K562 (cell line): ENCODE results near the gene OR2H2. TPM values are rescaled to one million over a fixed set of nuclear protein-coding genes. Genes with fewer than 3 reads are reported as not detected.

Source experiments
- ATAC-seq: fragments of 200-7000 bp; cut with Tn5 transposase; 3 replicates; pipeline ENCODE4 v1.9.1; 2020; ENCODE audit warnings: moderate library complexity
- BruUV-seq: library from RNA; stranded (reverse); fragments of 400-500 nt; replicated peaks from 2 replicates; lab custom pipeline; 2021; lab: Mats Ljungman, UMichigan
- CTCF ChIA-PET: fragments of 300-600 bp; formaldehyde crosslinking; extraction: SDS; loops from one replicate; lab custom pipeline; 2021; ENCODE audit warnings: low intra/inter-chr PET ratio; lab: Yijun Ruan, JAX
- POLR2A ChIA-PET: fragments of 300-600, 350-650 bp; sonication (Branson Sonifier 250); formaldehyde crosslinking; extraction: SDS; loops from one replicate; lab custom pipeline; 2021; ENCODE audit warnings: antibody characterized with exemption, inconsistent platforms; lab: Yijun Ruan, JAX
- DNase-seq, 4 experiments: peaks; one replicate each; pipeline versions ENCODE4 v3.0.0 to v3.0.0-alpha.2; 2011 to 2018; ENCODE audit warnings: low spot score in 3 of 4, mixed read lengths in 3 of 4; ENCODE audit errors: extremely low read depth in 1 of 4
- FAIRE-seq: peaks from 2 replicates; lab custom pipeline; 2011; peaks lifted over from hg19 to GRCh38; lab: Jason Lieb, UNC
- H2AFZ ChIP-seq: 2 replicates; pipeline ENCODE4 v1.6.0; 2011; ENCODE audit warnings: low read depth, low read length, control low read depth, inconsistent platforms
- H3K27ac ChIP-seq: fragments of 200-600 bp; 3 replicates; pipeline ENCODE4 v1.8.0; 2011; ENCODE audit warnings: low read depth, mild to moderate bottlenecking, control low read depth, inconsistent platforms, low read length, moderate library complexity, mixed read lengths; ENCODE audit errors: extremely low read depth
- H3K27me3 ChIP-seq, 2 experiments: fragments of 300-600 bp in 1 of 2; 2 replicates in 1 of 2; 3 replicates in 1 of 2; pipeline versions ENCODE4 v1.6.0 to v1.8.0; 2011; ENCODE audit warnings: inconsistent platforms in 2 of 2, low read length in 2 of 2, mild to moderate bottlenecking in 1 of 2, mixed read lengths in 1 of 2, moderate library complexity in 1 of 2; ENCODE audit not compliant: control insufficient read depth in 2 of 2, insufficient read depth in 2 of 2
- H3K36me3 ChIP-seq: fragments of 300-600 bp; 3 replicates; pipeline ENCODE4 v1.8.0; 2011; ENCODE audit warnings: mild to moderate bottlenecking, low read length, inconsistent platforms; ENCODE audit not compliant: control insufficient read depth, insufficient read depth
- H3K4me1 ChIP-seq, 2 experiments: fragments of 200-600 bp in 1 of 2; replicated peaks in 1 of 2; 2 replicates in 1 of 2; 3 replicates in 1 of 2; pipeline versions ENCODE4 v1.5.1 to v1.8.0; 2011; ENCODE audit warnings: inconsistent platforms in 2 of 2, low read length in 2 of 2, mild to moderate bottlenecking in 1 of 2, mixed read lengths in 1 of 2, moderate library complexity in 1 of 2; ENCODE audit not compliant: control insufficient read depth in 2 of 2, insufficient read depth in 2 of 2
- H3K4me2 ChIP-seq: 2 replicates; pipeline ENCODE4 v1.6.1; 2011; ENCODE audit warnings: low read length, control low read depth, inconsistent platforms, mixed read lengths; ENCODE audit not compliant: insufficient read depth
- H3K4me3 ChIP-seq: fragments of 200-600 bp; sonication (generic), shearing (Covaris generic); 2 replicates; pipeline ENCODE4 v1.5.1; 2016; ENCODE audit warnings: control low read depth, inconsistent platforms
- H3K79me2 ChIP-seq: fragments of 200-600 bp; 3 replicates; pipeline ENCODE4 v1.8.0; 2011; ENCODE audit warnings: low read length, inconsistent platforms; ENCODE audit not compliant: control insufficient read depth, insufficient read depth
- H3K9ac ChIP-seq, 2 experiments: 2 replicates each; pipeline versions ENCODE4 v1.6.0 to v1.6.1; 2011; ENCODE audit warnings: low read depth in 2 of 2, low read length in 2 of 2, control low read depth in 1 of 2, inconsistent platforms in 1 of 2, mild to moderate bottlenecking in 1 of 2, mixed read lengths in 1 of 2; ENCODE audit not compliant: insufficient read depth in 1 of 2
- H3K9me1 ChIP-seq: one replicate; pipeline ENCODE4 v1.6.0; 2011; ENCODE audit warnings: inconsistent platforms, mild to moderate bottlenecking, low read length, moderate library complexity; ENCODE audit not compliant: control insufficient read depth, insufficient read depth
- H3K9me3 ChIP-seq: replicated peaks from 2 replicates; pipeline ENCODE4 v1.5.1; 2011; ENCODE audit warnings: low read depth, low read length, inconsistent platforms; ENCODE audit not compliant: control insufficient read depth, insufficient read depth
- H4K20me1 ChIP-seq: replicated peaks from 2 replicates; pipeline ENCODE4 v1.6.1; 2011; ENCODE audit warnings: low read length, inconsistent platforms, mixed read lengths; ENCODE audit not compliant: control insufficient read depth, insufficient read depth
- BRD9 ChIP-seq: fragments of 450-650 bp; IDR thresholded peaks from 2 replicates; pipeline ENCODE4 v1.6.1; 2018; ENCODE audit warnings: low read depth; ENCODE audit not compliant: partially characterized antibody
- FOXM1 ChIP-seq, 2 experiments: fragments of 450-650 bp in 1 of 2; sonication (generic) in 1 of 2; formaldehyde crosslinking in 1 of 2; IDR thresholded peaks; 2 replicates each; pipeline versions ENCODE4 v1.6.1 to v1.9.0; 2017 to 2022; ENCODE audit warnings: low read depth in 2 of 2, mild to moderate bottlenecking in 2 of 2, missing genetic modification reagents in 1 of 2, moderate library complexity in 1 of 2
- KAT7 ChIP-seq: sonication (generic); formaldehyde crosslinking; IDR thresholded peaks from 2 replicates; pipeline ENCODE4 v1.8.0; 2022; ENCODE audit warnings: missing genetic modification reagents, mild to moderate bottlenecking, borderline replicate concordance
- PHB2 ChIP-seq: fragments of 450-650 bp; IDR thresholded peaks from 2 replicates; pipeline ENCODE4 v1.6.1; 2017; ENCODE audit warnings: low read depth
- POLR2AphosphoS5 ChIP-seq: IDR thresholded peaks from 2 replicates; pipeline ENCODE4 v1.6.1; 2011; ENCODE audit warnings: mild to moderate bottlenecking, low read depth, low read length, moderate library complexity; ENCODE audit not compliant: control insufficient read depth, insufficient read depth
- RCOR1 ChIP-seq, 2 experiments: IDR thresholded peaks; 2 replicates each; pipeline ENCODE4 v1.6.1; 2012; ENCODE audit warnings: low read depth in 2 of 2, low read length in 2 of 2, borderline replicate concordance in 1 of 2, improper control_type of control experiment in 1 of 2
- RNF2 ChIP-seq: sonication (generic); IDR thresholded peaks from 2 replicates; pipeline ENCODE4 v1.6.1; 2016
- SAFB2 ChIP-seq: fragments of 200-400 bp; formaldehyde crosslinking; IDR thresholded peaks from 2 replicates; pipeline ENCODE4 v1.6.1; 2018; ENCODE audit warnings: borderline replicate concordance, low read length, low read depth, moderate library complexity; ENCODE audit not compliant: severe bottlenecking
- SIRT6 ChIP-seq: IDR thresholded peaks from one replicate; pipeline ENCODE4 v1.6.1; 2012; ENCODE audit warnings: low read depth, mild to moderate bottlenecking, control low read depth, inconsistent platforms, low read length, moderate library complexity
- SMARCB1 ChIP-seq: IDR thresholded peaks from 2 replicates; pipeline ENCODE4 v1.6.1; 2011; ENCODE audit warnings: improper control_type of control experiment, low read depth; ENCODE audit not compliant: insufficient read length
- SREBF1 ChIP-seq: fragments of 150-350 bp; IDR thresholded peaks from 2 replicates; pipeline ENCODE4 v1.6.1; 2014; ENCODE audit warnings: antibody characterized with exemption, low read depth, low read length, borderline replicate concordance
- ZKSCAN1 ChIP-seq: fragments of 150-350 bp; IDR thresholded peaks from 2 replicates; pipeline ENCODE4 v1.6.1; 2016; ENCODE audit warnings: low read depth, low read length
- WGBS: fragments of 100-300 bp; shearing (Covaris generic); methylation state at CpG from one replicate; pipeline ENCODE4 v1.1.6; 2016; ENCODE audit warnings: low coverage, mixed read lengths; ENCODE audit not compliant: insufficient coverage; ENCODE audit errors: missing lambda C conversion rate; 5-methylcytosine and 5-hydroxymethylcytosine counted together
- in situ Hi-C: fragments of 300-500 bp; cut with MboI; formaldehyde crosslinking; loops from 4 replicates; pipeline ENCODE4 v1.15.0; 2018; ENCODE audit warnings: inconsistent platforms, mixed read lengths
- intact Hi-C: fragments of 100-400 bp; cut with micrococcal nuclease; formaldehyde crosslinking; loops from 2 replicates; pipeline ENCODE4 v1.14.2; 2022
- polyA plus RNA-seq, 8 experiments: library from polyadenylated mRNA; depleted of rRNA in 4 of 8; stranded (reverse) in 5 of 8; unstranded in 3 of 8; fragments of >200 nt; fragmentation: Nextera tagmentation in 2 of 8; fragmentation: Illumina TruSeq in 1 of 8; extraction: Ambion mirVana in 2 of 8; extraction: Trizol in 1 of 8; gene quantifications; 2 replicates each; pipeline versions ENCODE4 v1.2.1 to v1.2.3, GENCODE V29; 2011 to 2014; ENCODE audit warnings: inconsistent platforms in 1 of 8, missing spikeins in 1 of 8
- total RNA-seq, 7 experiments: library from RNA; depleted of rRNA in 6 of 7; stranded (reverse); fragments of >200 nt in 6 of 7; fragmentation: Illumina TruSeq in 2 of 7; extraction: Trizol in 2 of 7; gene quantifications; 2 replicates each; pipeline versions ENCODE4 v1.2.1 to v1.2.3, GENCODE V29; 2011 to 2021; ENCODE audit warnings: low replicate concordance in 1 of 7
- TF ChIP-seq, protein P1 (sequence below): IDR thresholded peaks from 3 replicates; pipeline ENCODE4 v1.6.1; 2011; ENCODE audit warnings: borderline replicate concordance, mild to moderate bottlenecking; ENCODE audit not compliant: insufficient read length, insufficient read depth

OR2H2 gene
- total and polyA plus RNA-seq, 9 of the 15 experiments (the other 6 are each of a cell fraction or from before 2014, with no cell fraction given): not detected

- no peak for TF ChIP-seq PHB2
- TF ChIP-seq KAT7: no peak
Observed at GRCh38 chr6:29567541-29567940, 17.4 kb upstream of the OR2H2 start (continued).

- H3K27ac ChIP-seq: no peak overlapping the region
- intact Hi-C loops: no loop called here
- H3K4me1 ChIP-seq: no peaks in the 10 kb centered on the region
- peaks cover 6 to 8% of the 10 kb centered on the region in 2 experiments for H3K27me3 ChIP-seq
- no peak overlapping the region for H3K4me3 ChIP-seq
- H3K4me2 ChIP-seq: no peak overlapping the region
- H3K9ac ChIP-seq: no peak overlapping the region
- CTCF ChIA-PET: no interaction called here
- H4K20me1 ChIP-seq: no peaks in the 10 kb centered on the region
- DNase-seq: no peak
- WGBS: 2% methylated on average over 5 of the region's 5 CpGs
- BruUV-seq: no TSS peak
- TF ChIP-seq FOXM1 (IDR thresholded peaks at IDR 0.05; ENCODE audit: low read depth) (no peak), FOXM1 (CRISPR knock-in tag; IDR thresholded peaks at IDR 0.05; ENCODE audit: low read depth) (no peak), RCOR1 (IDR thresholded peaks at IDR 0.05; ENCODE audit: borderline replicate concordance in 1 of 2, low read depth in 2 of 2, low read length in 2 of 2) (no peak), BRD9 (no peak), SREBF1 (no peak), ZKSCAN1 (no peak), SMARCB1 (no peak), RNF2 (no peak), POLR2AphosphoS5 (no peak), SAFB2 (no peak), SIRT6 (no peak)
- TF ChIP-seq, protein P1, sequence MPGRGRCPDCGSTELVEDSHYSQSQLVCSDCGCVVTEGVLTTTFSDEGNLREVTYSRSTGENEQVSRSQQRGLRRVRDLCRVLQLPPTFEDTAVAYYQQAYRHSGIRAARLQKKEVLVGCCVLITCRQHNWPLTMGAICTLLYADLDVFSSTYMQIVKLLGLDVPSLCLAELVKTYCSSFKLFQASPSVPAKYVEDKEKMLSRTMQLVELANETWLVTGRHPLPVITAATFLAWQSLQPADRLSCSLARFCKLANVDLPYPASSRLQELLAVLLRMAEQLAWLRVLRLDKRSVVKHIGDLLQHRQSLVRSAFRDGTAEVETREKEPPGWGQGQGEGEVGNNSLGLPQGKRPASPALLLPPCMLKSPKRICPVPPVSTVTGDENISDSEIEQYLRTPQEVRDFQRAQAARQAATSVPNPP: no peak
- TF ChIP-seq, all 486 proteins: peak for 0
- H2AFZ ChIP-seq: no peak overlapping the region
- no peak for FAIRE-seq
- H3K9me1 ChIP-seq: no peaks in the 10 kb centered on the region
- H3K36me3 ChIP-seq: no peaks in the 10 kb centered on the region
- in situ Hi-C loops: no loop called here
- H3K9me3 ChIP-seq: no peaks in the 10 kb centered on the region; the same call in 1 of the 2 replicates
- no peaks in the 10 kb centered on the region for H3K79me2 ChIP-seq
- POLR2A ChIA-PET: no interaction called here
- ATAC-seq: no peak
Observed at GRCh38 chr6:29567991-29568390, 16.9 kb upstream of the OR2H2 start.
